MG63 (cell line): ENCODE results near the gene PTH1R. TPM values are rescaled to one million over a fixed set of nuclear protein-coding genes. Genes with fewer than 3 reads are reported as not detected.
A peak's percentile ranks its signal among the peaks of the same experiment; 100 is the strongest.

ENCODE experiments used
- DNase-seq: peaks from one replicate; pipeline ENCODE4 v3.0.0-alpha.2; 2020
- H3K27me3 ChIP-seq: fragments of 250-450 bp; sonication (Bioruptor Pico); 2 replicates; pipeline ENCODE4 v1.5.1; 2020; ENCODE audit warnings: mild to moderate bottlenecking, moderate library complexity
- H3K36me3 ChIP-seq: fragments of 250-450 bp; sonication (Bioruptor Pico); 2 replicates; pipeline ENCODE4 v1.5.1; 2020; ENCODE audit warnings: mild to moderate bottlenecking, moderate library complexity
- H3K4me3 ChIP-seq: fragments of 250-450 bp; sonication (Bioruptor Pico); 2 replicates; pipeline ENCODE4 v1.5.1; 2020; ENCODE audit warnings: mild to moderate bottlenecking, moderate library complexity
- H3K9me3 ChIP-seq: fragments of 250-450 bp; sonication (Bioruptor Pico); 2 replicates; pipeline ENCODE4 v1.5.1; 2020; ENCODE audit warnings: mild to moderate bottlenecking, moderate library complexity
- total RNA-seq: library from RNA; depleted of rRNA; stranded (reverse); fragments of >200 nt; shearing (Covaris generic); gene quantifications from 2 replicates; pipeline ENCODE4 v1.2.3, GENCODE V29; 2014; ENCODE audit warnings: low replicate concordance; rRNA removed

Gene PTH1R
- total RNA-seq, result not detected in 2 replicates

DNA sequence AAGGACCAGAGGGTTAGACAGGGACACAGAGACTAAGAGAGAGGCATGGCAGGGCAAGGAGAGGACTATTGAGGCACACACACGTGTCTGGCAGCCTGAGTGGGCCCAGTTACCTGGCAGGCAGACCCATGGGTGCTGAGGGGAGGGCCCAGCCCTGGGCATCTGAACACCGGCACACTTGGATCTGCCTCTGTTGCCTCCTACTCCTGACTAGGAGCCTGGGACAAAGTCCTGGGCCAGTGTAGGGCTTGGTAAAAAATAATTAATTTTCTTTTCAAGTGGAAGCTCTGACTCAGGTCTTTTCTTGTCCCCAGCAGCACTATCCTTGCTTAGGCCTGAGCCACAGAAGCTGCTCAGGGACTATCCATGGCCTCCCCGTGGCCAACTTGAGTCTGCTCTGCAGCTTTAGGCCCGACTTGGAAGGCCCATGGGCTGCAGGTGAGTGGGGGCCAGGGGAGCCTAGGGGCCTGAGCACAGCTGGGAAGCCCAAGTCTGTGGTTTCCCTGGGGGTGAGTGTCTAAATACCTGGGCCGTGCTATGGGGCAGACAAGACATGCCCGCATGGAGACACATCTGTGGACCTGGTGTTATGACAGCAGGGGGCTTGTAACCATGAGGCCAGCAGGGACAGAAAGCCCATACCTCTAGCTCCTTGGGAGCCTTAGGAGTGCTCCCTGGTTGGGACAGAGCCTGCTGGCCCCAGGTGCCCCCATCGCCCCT lies at the start of gene PTH1R:
Gene PTH1R (plus strand): TSS at position 316 of the 720 bp plus-strand sequence. CDS start 5,839 bp downstream, outside the sequence.
- no peaks in the 10 kb centered on the region for H3K9me3 ChIP-seq
- peaks cover 3% of the 10 kb centered on the region; the same call in 1 of the 2 replicates for H3K27me3 ChIP-seq
- no peaks in the 10 kb centered on the region for H3K36me3 ChIP-seq
- H3K4me3 ChIP-seq, result no peak within 1 kb of the TSS
- DNase-seq, result no peak

DNA sequence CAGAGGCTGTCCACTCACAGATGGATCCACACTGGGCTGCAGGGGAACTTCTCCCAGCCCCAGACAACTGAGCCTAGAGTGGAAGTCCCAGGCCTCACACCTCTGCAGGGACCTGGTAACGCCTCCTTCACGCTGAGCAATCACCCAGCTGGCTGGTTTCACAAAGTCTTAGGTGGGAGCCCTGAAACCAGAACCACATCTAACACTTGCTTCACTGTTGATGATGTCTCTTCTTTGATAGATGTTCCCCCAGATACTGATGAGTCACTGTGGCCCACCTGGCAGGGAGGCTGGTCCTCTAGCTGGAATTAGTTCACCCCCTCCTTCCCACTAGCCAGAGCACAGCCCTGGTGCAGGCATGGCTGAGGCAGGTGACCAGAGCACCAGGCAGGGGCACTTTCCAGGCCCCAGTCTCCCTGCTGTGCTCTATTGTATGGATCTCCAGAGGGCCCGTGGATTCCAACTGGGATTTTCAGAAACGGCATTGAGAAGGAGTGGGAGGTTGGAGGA lies 47.8 kb upstream of the PTH1R start:
- DNase-seq, result no peak
- no peaks in the 10 kb centered on the region for H3K36me3 ChIP-seq
- no peak overlapping the region for H3K4me3 ChIP-seq
- no peaks in the 10 kb centered on the region for H3K27me3 ChIP-seq
- H3K9me3 ChIP-seq, result no peaks in the 10 kb centered on the region

DNA sequence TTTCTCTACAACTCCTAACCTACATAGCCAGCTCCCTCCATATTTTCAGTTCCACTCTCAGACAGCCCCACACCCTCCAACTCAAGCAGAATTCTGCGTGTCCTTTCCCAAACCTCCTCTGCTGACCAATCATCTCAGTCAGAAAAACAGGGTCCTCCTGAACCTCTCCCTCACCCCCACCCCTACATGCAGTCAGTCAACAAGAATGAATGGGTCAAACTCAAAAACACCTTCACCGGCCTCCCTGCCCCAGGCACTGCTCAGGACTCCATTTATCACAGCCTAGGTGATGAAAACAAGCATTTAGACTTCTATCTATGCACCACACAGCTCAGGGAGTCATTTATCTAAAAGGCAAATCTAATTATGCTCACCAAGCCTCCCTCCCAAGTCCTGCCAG lies 46.7 kb upstream of the PTH1R start:
- Histone ChIP-seq H3K9me3 (no peaks in the 10 kb centered on the region), H3K36me3 (no peaks in the 10 kb centered on the region), H3K27me3 (no peaks in the 10 kb centered on the region), H3K4me3 (no peak overlapping the region)
- no peak for DNase-seq

DNA sequence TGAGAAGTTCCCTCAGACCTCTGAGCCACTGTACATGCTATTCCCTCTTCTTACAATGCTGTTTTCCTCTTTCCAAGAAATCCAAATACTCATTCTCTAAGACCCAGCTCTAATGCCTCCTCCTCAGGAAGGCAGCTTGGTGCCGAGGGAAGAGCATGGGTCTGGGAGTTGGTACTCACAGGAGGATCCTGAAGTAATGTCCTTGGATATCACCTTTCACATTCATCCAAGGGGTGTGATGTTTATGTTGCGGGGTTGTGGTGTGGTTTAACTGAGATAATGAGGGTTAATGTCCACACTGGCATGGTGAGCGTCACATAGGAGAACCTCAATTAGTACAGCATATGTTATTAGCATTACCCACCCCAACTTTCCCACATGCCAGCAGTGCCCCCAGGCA lies 46.2 kb upstream of the PTH1R start:
- DNase-seq, result no peak
- no peak overlapping the region for H3K4me3 ChIP-seq

DNA sequence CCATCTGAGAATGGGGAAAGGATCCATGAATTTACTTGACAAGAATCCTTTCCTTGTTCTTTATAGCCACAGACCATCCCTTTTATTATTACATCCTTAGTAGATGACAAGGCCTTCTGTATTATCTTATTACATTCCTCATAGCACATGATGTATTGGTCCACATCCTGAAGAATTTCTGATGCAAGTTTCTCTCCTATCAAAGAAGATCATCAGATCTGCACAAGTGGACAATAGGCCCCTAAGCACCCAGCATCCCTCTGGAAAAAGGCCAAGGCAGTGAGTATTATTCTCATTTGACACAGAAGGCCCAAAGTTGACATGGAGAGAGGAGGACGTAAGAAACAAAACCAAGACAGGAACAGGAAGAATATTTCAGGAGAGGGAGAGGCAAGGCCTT lies 45.7 kb upstream of the PTH1R start:
- H3K4me3 ChIP-seq, result no peak overlapping the region
- H3K27me3 ChIP-seq, result no peaks in the 10 kb centered on the region
- DNase-seq, result no peak
- no peaks in the 10 kb centered on the region for H3K36me3 ChIP-seq
- no peaks in the 10 kb centered on the region for H3K9me3 ChIP-seq

More for the DNA sequence above, 46.2 kb upstream of the PTH1R start:
- no peaks in the 10 kb centered on the region for H3K36me3 ChIP-seq
- H3K9me3 ChIP-seq, result no peaks in the 10 kb centered on the region
- H3K27me3 ChIP-seq, result no peaks in the 10 kb centered on the region

DNA sequence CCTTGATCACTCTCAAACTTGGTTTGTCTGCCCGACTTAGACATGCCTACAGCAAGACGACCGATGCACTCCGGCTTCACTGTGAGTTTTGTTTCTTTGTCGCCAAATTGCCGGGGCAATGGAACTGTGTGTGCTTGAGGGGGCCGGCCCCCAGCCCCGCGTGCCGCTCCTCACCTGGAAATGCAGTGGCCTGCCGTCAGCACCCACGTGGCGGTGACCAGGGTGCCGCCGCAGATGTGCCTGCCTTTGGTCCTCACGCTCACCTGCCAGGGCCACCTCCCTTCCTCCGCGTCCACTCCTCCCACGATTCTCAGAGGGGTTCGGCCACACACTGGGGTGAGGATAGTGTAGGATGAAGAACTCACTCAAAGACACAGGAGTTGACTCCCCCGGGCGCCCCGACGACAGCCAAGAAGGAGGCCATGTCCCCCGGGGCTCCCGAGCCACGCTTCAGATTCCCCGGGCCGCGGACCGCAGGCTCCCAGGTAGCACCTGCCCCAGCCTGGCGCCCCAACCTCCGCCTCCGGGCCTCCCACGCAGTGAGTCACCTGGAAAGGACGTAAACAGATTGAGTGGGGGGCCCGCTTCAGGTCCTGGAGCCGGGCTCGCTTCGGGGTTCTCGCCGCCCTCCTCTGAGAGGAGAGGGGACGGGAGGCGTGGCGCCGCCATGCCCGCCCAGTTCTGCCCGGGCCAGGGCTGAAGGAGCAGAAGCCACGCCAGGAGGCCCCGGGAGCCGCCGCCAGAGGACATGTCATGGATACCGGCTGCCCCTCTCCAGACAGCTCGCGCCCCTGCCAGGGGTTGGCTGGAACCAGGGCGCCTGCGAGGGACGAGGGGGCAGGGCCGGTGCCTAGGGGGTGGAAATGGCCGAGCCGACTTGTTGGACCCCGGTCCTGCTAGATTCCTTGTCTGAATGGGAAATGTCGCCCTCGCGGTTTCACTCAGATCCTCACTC lies 43.9 kb upstream of the PTH1R start:
- Histone ChIP-seq H3K27me3 (no peaks in the 10 kb centered on the region), H3K36me3 (no peaks in the 10 kb centered on the region), H3K9me3 (no peaks in the 10 kb centered on the region), H3K4me3 (no peak overlapping the region)
- DNase-seq, result no peak

DNA sequence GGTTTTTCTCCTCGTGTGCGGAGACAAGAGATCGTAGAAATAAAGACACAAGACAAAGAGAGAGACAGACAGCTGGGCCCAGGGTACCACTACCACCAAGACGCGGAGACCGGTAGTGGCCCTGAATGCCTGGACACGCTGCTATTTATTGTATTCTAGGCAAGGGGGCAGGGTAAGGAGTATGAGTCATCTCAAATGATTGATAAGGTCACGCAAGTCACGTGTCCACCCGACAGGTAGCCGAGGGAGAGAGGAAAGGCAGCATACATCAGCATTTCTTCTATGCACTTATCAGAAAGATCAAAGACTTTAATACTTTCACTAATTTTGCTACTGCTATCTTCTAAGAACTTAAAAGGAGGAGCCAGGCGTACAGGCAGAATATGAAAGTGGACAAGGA lies 42.5 kb upstream of the PTH1R start:
- Histone ChIP-seq H3K4me3 (no peak overlapping the region), H3K36me3 (no peaks in the 10 kb centered on the region), H3K27me3 (no peaks in the 10 kb centered on the region), H3K9me3 (no peaks in the 10 kb centered on the region)
- DNase-seq, result no peak

DNA sequence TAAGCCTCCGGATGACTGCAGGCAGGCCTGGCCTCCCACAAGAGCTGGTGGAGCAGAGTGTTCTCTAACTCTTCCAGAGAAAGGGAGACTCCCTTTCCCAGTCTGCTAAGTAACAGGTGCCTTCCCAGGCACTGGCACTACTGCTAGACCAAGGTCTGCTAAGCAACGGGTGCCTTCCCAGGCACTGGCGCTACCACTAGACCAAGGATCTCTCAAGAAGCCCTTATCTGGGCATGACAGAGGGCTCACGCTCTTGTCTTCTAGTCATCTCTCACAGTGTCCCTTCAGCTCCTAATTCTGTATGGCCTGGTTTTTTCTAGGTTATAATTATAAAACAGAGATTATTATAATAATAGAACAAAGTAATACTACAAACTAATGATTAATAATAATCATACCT lies 42.0 kb upstream of the PTH1R start:
- Histone ChIP-seq H3K4me3 (no peak overlapping the region), H3K27me3 (no peaks in the 10 kb centered on the region), H3K36me3 (no peaks in the 10 kb centered on the region)

DNA sequence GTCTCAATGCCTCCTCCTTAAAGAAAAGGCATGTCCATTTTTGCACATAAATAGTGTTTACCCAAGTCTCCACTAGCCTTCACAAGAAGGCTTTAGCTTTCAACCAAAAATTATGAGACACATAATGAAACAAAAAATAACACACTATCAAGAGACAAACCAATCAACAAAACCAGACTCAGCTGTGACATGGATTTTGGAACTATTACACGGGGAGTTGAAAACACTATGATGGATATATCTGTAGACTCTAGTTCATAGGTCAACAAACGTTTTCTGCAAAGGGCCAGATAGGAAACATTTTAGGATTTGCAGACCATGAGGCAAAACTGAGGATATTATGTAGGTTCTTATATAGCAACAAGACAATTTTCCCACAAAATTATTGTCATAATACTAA lies 39.2 kb upstream of the PTH1R start:
- no peaks in the 10 kb centered on the region for H3K27me3 ChIP-seq
- DNase-seq, result no peak
- H3K4me3 ChIP-seq, result no peak overlapping the region
- H3K36me3 ChIP-seq, result no peaks in the 10 kb centered on the region
- H3K9me3 ChIP-seq, result no peaks in the 10 kb centered on the region

More for the DNA sequence above, 42.0 kb upstream of the PTH1R start:
- no peaks in the 10 kb centered on the region for H3K9me3 ChIP-seq
- DNase-seq, result no peak

DNA sequence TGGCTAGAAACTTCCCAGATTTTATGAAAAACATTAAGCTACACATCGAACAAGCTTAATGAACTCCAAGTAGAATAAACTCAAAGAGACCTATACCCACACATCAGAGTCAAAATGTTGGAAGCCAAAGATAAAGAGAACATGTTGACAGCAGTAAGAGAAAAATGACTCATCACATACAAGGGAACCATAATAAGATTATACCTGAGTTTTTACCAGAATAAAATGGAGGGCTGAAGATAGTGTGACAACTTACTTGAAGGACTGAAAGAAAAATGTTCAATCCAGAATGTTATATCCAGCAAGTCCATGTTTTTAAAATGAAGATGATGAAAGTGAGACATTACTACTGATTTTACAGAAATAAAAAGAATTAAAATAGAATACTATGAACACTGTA lies 37.0 kb upstream of the PTH1R start:
- Histone ChIP-seq H3K27me3 (no peaks in the 10 kb centered on the region), H3K9me3 (no peaks in the 10 kb centered on the region), H3K4me3 (no peak overlapping the region), H3K36me3 (no peaks in the 10 kb centered on the region)
- DNase-seq, result no peak

DNA sequence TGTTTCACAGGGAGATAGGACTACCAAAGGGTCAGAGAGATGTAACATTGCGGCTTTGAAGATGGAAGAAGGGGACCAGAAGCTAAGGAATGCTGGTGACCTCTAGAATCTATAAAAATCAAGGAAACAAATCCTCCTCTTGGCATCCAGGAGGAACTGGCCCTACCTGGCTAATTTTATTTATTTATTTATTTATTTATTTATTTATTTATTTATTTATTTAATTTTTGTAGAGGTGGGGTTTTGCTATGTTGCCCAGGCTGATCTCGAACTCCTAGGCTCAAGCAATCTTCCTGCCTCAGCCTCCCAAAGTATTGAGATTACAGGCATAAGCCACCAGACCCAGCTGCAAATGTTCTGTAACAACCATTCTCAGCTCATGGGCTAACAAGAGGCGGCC lies 34.0 kb upstream of the PTH1R start:
- no peak overlapping the region for H3K4me3 ChIP-seq
- no peaks in the 10 kb centered on the region for H3K36me3 ChIP-seq
- DNase-seq, result no peak
- no peaks in the 10 kb centered on the region for H3K27me3 ChIP-seq
- no peaks in the 10 kb centered on the region for H3K9me3 ChIP-seq

DNA sequence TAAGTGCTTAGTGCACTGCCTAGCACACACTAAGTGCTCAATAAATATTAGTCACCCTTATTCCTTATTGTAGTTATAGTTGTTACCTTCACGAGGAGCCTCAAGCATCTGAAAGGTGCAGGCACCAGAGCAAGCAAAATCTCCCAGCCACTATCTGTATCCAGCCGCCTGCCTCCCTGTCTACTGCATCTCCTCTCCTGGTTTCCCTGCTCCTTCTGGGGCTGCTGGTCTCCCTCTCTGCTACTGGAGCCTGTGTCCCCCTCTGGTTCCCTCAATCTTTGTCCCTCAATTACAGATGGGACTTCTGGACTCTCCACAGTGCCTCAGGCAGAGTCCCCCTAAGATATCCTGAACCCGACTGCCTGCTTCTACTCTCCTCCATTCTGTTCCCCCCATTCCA lies 33.1 kb upstream of the PTH1R start:
- Histone ChIP-seq H3K27me3 (no peaks in the 10 kb centered on the region), H3K4me3 (no peak overlapping the region), H3K9me3 (no peaks in the 10 kb centered on the region), H3K36me3 (no peaks in the 10 kb centered on the region)
- no peak for DNase-seq

DNA sequence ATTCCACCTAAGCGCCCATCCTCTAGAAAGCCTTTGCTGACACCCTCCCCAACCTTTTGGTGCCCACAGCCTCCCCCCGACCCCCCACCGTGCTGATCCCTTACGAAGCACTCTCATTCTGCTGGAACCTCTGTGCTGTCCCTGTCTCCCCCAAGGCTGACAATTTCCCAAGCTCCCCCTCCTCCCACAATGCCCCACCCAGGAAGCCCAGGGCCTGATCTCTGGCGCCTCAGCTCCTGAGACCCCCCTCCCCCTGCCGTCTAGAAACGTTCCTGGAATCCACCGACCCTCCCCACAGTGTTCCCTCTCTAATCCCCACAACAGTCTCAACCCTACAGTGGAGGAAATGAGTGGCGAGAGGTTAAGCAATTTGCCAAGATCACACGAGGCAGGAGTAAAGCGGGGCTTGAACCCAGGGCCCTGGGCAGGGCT lies 32.6 kb upstream of the PTH1R start:
- H3K4me3 ChIP-seq, result peak overlapping the region; percentile 45
- no peaks in the 10 kb centered on the region for H3K36me3 ChIP-seq
- no peaks in the 10 kb centered on the region for H3K9me3 ChIP-seq
- H3K27me3 ChIP-seq, result no peaks in the 10 kb centered on the region
- no peak for DNase-seq

DNA sequence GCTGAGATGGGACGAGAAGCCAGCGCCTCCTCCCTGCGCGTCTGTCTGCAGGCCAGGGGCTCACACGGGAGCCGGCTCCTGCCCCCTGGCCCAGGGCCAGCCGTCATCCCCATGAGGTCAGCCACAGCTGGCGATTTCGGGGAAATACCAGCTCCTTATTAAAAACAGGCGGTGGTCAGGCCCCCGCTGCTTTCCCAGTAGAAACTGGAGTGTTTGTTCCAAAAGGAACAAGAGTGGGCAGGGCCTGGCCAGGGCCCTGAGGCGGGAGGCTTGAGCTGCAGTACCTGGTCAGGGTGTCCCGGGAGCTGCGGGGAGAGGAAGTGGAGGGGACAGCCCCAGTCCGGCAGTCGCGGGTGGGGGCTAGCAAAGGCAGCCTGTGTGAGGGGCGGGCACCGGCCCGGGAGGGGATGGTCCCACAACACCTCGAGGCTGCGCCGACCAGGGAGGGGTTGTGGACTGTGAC lies 32.1 kb upstream of the PTH1R start:
- no peaks in the 10 kb centered on the region for H3K36me3 ChIP-seq
- no peaks in the 10 kb centered on the region for H3K27me3 ChIP-seq
- DNase-seq, result peak; percentile 67
- H3K4me3 ChIP-seq, result peak overlapping the region; percentile 45
- H3K9me3 ChIP-seq, result no peaks in the 10 kb centered on the region

DNA sequence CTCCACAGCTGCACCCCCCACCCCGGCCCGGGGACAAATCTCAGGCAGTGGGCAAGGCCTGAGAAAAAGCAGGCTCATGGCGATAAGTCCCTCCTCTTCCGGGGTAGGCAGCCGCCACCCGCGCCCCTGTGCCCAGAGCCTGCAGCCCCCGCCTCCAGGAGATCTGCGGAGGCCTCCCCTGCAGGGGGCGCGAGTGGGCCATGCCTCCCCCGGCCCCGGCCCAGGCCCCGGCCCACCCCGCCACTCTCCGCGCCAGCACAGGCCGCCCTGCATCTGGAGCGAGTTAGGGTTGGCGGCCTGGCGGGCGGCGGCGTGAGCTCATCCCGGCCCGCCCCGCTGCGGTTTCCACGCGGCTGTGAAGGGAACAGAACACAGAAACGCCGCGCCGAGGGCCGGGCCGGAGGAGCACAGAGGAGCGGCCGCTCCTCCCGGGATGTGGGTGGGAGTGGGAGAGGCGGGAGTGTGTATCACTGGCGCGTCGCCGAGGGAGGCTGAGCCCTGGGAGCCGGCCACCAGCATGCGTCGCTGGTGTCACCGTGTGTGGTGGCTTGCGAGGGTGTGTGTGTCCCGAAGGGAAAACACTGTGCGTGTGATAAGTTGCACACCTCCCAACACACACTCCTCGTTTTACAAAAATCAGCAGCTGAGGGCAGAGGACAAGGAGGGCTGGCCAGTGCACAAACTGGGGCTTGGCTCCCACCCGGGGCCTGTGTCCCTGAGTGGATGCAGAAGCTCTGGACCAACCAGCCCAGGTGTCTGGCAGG lies 31.5 kb upstream of the PTH1R start:
- peak; percentile 75 for DNase-seq
- Histone ChIP-seq H3K4me3 (peak overlapping the region; percentile 45), H3K9me3 (no peaks in the 10 kb centered on the region), H3K36me3 (no peaks in the 10 kb centered on the region), H3K27me3 (no peaks in the 10 kb centered on the region)

DNA sequence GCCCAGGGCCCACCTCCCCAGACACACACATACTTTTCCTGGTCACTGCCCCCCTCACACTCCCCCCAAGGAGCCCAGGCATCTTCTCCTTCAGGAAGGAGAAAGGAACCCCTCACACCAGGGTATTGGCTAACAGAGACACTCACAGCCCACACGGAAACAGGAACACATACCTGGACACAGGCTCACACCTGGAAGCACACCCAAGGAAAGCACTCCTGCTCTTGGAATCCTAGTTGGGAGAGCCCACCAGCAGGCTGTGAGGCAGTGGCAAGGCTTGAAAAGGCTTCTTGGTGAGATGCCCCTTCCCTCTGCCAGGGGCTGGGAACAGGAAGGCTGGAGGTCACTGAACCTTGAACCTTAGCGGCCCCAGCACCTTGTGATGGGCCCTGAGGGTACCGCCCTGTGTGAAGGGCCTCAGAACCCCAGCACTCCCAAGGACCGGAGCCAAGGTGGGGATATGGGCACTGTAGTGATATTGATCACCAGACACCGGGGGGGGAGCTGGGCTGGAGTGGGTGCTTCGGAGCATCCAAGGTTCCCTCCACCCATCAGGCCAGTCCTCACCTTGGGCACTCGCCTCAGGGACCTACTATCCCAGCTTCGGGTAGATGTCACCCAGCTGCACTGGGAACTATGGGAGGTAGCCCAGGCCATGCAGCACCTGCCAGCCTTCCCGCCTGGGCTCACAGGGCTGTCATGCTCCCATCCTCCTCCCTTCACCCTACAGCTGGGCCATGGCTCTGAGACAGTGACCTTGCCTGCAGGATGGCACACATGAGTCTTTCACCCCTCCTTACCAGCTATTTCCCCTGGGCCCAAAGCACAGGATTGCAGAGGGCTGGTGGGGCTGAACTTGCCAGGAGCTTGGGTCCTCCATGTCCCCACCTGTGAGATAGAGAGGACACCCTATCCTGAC lies 30.6 kb upstream of the PTH1R start:
- Histone ChIP-seq H3K36me3 (no peaks in the 10 kb centered on the region), H3K9me3 (no peaks in the 10 kb centered on the region), H3K4me3 (no peak overlapping the region), H3K27me3 (no peaks in the 10 kb centered on the region)
- DNase-seq, result no peak
